Medulla oblongata (tissue), 1 donor: ENCODE data around the gene TPRX1.
"Not testable (repeated sequence)": the region's sequence is repeated elsewhere in the genome, so short reads cannot be mapped to it uniquely, and the experiment has no call there.

Source experiments
- DNase-seq: peaks from one replicate; pipeline ENCODE4 v3.0.0-alpha.2; 2015; ENCODE audit errors: extremely low spot score

The TPRX1 gene

DNA sequence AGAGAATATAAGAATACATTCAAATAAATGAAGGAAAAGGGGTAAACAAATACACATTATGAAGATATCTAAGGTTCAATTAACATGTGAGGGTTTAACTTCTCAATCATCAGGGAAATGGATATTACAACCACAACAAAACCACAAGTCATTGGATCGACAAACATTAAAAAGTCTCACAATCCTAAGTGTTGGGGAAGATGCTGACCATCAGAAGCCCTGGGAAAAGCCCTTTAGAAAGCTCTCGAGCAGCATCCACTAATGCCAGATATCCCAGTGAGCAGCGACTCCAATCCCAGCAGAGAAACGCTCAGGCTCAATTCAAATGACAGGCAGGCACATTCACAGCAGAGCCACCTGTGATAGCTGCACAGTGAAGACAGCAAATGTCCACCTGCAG lies 3.1 kb downstream of the TPRX1 start:
- DNase-seq: no peak

- DNase-seq: no peak
Measured at GRCh38 chr19:47798904-47799266, 5.5 kb downstream of the TPRX1 start.

DNA sequence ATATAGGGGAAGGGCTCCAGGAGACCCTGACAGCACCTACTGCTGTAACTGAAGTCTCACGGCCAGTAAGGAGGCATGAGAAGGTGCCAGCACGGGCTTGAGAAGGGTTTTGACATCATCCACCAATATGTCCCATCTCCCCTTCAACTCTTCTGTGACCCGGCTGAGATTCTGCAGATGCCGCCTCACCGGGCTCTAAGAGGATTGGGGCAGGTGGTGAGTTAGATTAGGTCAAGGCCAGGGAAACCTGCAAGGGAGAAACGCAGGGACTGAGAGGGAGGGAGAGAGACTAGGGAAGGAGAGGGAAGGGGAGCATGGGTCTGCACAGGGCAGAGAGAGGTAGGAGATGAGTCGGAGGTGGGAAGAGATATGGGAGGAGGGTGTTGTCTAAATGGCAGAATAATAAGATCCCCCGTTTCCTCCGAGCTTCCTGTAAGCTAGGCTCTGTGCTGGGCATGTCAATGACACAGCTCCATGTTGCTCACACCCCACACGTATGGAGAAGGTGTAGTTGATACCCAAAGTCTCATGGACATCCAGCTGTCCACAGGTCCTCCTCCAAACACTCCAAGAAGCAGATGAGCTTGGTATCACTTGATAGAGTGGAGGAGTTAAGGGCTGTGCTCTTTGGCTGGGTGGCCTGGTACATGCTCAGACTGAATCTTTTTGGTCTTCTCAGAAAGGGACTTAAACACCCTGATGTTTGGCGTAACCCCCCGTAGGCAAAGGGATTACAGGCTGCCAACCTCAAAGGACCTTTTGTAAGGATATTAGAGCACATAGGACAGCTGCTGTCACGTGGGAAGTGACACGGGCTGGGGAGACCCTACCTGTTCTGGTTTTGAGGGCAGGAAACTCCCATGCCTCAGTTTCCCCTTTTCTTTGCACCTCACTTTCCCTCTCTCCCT lies 6.1 kb downstream of the TPRX1 start:
- no peak for DNase-seq

- no peak for DNase-seq
Measured at GRCh38 chr19:47796785-47797184, 7.6 kb downstream of the TPRX1 start.

GRCh38 chr19:47794526-47794925 lies 9.8 kb downstream of the TPRX1 start:
- DNase-seq: no peak

DNA sequence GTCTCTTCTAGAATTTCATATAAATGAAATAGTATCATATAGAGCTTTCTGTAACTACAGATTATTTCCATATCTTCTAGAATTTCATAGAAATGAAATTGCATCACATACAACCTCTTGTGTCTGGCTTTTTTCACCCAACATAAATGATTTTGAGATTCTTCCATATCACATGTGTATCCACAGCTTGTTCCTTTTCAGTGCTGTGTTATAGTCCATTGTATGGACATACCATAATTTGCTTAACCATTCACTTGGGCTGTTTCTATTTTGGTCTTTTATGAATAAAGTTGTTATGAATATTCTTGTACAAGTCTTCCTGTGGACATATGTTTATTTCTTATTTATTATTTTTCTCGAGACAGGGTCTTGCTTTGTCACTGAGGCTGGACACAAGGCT lies 11.7 kb downstream of the TPRX1 start:
- DNase-seq: no peak

DNA sequence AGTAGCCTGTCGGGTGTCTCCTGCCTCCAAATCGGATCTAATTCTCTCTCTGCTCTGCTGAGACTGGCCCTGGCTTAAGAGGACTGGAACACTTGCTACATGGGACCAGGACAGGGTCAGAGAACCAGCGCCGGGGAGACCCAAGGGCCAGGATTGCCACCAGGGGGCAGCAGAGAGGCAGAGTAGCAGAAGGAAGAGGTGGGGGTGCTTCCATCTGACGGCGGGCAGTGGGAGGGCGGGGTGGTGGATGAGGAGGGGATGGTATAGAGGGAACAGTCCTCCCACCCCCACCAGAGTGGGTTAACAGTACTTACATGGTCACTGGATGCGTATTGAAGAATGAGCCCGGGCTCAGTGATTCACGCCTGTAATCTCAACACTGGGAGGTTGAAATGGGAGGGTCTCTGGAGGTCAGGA lies 13.9 kb downstream of the TPRX1 start:
- peak; percentile 72 for DNase-seq

DNA sequence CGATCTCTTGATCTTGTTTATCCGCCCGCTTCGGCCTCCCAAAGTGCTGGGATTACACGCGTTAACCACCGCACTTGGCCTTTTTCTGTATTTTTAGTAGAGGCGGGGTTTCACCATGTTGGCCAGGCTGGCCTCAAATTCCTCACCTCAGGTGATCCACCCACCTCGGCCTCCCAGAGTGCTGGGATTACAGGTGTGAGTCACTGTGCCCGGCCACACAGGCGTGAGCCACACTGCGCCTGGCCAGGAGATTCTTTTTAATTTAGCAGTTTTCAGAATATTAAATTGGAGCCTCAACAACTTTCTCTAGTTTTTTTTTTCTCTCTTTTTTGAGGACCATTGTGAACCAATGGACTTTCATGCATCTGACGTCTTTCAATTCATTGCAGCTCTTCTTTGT lies 14.5 kb downstream of the TPRX1 start:
- DNase-seq: not testable (repeated sequence)

GRCh38 chr19:47787307-47787706 lies 17.0 kb downstream of the TPRX1 start:
- DNase-seq: not testable (repeated sequence)

DNA sequence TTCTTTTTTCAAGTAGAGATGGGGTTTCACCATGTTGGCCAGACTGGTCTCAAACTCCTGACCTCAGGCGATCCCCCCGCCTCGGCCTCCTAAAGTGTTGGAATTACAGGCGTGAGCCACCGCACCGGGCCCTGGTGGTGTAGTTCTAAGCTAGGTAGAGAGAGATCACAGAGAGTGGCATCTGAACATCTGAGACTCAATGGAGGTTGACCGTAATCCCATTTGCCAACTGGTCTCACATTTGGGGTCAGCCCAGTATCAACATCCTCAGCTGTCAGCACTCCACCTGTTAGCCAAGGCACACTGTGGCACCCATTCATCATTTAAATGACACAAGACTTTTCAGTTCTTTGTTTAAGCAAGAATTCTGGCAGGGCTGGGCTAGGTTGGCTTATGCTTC lies 17.8 kb downstream of the TPRX1 start:
- DNase-seq: no peak

DNA sequence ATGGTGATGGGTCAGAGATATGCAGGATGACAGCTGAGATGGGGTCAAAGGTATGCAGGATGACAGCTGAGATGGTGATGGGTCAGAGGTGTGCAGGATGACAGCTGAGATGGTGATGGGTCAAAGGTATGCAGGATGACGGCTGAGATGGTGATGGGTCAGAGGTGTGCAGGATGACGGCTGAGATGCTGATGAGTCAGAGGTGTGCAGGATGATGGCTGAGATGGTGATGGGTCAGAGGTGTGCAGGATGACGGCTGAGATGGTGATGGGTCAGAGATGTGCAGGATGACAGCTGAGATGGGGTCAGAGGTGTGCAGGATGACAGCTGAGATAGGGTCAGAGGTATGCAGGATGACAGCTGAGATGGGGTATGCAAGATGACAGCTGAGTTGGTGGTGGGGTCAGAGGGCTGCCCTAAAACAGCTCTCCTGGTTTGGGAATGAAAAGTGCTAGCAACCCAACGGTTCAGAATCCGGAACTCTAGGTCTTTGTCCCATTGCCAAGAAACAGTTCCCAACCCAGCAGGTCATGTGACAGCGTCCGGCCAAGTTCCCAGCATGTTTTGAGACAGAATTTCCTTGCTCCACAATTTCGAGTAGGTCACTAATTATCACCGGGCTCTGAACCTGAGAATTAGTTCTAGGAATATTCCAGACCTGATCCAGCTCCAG lies 22.6 kb downstream of the TPRX1 start:
- DNase-seq: peak; percentile 89

DNA sequence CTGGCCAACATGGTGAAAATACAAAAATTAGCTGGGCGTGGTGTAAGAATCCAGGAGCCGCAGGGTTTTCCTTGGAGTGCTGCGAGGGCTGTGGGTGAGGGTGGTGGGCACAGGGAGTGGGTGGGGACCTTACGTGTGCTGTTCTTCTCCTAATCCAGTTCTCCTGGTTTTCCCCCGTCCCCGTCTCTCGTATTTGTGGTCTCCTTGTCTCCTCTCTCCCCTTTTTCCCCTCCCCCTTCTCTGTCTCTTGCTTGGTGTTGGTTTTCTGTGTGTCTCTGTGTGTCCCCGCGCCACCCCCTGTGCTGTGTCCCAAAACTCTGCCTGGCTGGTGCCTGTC lies 24.2 kb downstream of the TPRX1 start:
- DNase-seq: no peak

- DNase-seq: peak; percentile 40
Measured at GRCh38 chr19:47779524-47780214, 24.7 kb downstream of the TPRX1 start.

DNA sequence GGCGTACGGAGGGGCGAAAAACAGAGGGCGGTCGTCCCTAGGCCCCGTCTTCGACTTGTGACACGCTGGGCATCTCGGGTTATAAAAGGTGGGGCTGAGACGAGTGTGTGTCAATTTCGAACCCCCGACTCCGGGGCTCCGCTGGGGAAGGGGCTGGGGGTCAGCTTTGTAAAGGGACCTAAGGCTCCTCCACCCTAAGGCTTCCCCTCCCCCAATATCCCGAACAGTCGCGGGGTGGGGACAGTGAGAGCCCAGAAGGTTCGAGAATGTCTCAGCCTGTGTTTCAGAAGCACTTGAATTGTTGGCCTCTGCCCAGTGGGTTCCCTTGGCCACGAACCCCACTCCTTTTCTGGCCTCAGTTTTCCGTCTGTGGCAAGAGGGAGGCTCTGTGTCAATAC lies 25.4 kb downstream of the TPRX1 start:
- DNase-seq: peak; percentile 77

DNA sequence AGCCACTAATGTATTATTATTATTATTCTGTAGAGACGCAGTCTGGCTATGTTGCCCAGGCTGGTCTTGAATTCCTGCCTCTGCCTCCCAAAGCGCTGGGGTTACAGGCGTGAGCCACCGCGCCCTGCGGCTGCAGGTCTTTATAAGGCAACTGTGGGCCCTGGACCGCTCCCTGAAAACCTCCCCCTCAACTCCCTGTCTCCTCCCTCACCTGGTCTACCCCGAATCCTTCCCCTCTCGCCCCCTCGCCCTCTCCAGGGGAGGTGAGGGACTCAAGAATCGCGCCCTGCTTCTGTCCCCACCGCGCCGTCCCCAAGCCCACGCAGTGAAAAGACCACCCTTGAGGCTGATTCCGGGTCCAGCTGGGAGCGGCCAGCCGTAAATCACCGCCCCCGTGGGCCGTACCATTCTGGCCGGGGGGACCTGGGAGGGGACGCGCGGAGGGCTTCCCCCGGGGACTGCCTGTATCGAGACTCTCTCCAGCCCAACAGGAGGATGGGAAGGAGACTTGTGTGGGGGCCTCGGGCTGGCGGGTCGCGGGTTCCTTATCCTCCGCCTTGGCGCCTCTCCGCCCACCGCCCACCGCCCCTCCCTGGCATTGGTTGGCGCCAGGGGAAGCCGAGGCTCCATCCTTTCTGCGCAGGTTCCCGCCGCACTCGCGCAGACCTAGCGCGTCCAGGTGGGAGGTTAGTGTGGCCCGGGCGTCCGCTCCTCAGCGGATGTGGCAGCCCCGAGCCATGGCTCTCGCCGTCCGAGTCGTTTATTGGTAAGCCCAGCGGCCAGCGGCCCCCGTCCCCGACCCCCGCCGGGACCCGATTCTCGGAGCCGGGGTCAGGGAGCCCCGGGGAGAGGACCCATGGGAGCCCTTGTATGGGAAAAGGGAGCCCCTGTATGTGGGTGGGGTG lies 26.1 kb downstream of the TPRX1 start, which contains the start of gene SELENOW:
Gene SELENOW, plus strand, starts transcription at position 655 of the 905 bp plus-strand sequence. Its CDS starts 83 bp downstream, at position 738.
- DNase-seq: peak; percentile 86

DNA sequence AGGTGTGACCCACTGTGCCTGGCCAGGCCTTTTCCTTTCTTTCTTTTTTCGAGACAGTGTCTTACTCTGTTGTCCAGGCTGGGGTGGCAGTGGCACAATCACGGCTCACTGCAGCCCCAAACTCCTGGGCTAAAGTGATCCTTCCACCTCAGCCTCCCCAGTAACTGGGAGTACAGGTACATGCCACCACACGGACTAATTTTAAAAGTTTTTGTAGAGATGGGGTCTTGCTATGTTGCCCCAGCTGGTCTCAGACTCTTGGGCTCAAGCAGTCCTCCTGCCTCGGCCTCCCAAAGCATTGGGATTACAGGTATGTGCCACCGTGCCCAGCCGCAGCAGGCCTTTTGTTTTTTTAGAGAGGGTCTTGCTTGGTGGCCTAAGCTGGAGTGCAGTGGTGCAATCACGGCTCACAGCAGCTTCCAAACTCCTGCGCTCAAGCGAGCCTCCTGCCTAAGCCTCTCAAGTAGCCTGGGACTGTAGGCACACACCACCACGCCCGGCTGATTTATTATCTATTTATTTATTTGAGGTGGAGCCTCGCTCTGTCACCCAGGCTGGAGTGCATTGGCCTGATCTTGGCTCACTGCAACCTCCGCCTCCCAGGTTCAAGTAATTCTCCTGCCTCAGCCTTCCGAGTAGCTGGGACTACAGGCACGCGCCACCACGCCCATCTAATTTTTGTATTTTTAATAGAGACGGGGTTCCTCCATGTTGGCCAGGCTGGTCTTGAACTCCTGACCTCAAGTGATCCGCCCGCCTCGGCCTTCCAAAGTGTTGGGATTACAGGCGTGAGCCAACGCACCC lies 26.9 kb downstream of the TPRX1 start:
- not testable (repeated sequence) for DNase-seq

- DNase-seq: peak; percentile 64
Measured at GRCh38 chr19:47776568-47776967, 27.8 kb downstream of the TPRX1 start.

DNA sequence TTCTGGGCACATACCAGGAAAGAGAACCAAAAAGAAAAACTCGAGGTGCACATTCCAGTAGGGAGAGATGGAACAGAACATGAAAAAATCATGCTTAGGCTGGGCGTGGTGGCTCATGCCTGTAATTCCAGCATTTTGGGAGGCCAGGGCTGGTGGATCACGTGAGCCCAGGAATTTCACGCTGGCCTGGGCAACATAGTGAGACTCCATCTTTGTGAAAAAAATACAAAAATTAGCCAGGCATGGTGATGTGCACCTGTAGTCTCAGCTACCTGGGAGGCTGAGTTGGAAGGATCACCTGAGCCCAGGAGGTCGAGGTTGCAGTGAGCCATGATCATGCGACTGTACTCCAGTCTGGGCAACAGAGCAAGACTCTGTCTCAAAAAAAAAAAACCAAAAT lies 33.1 kb downstream of the TPRX1 start:
- not testable (repeated sequence) for DNase-seq

GRCh38 chr19:47769534-47769933 lies 34.8 kb downstream of the TPRX1 start:
- DNase-seq: no peak

- DNase-seq: no peak
Measured at GRCh38 chr19:47768604-47769003, 35.7 kb downstream of the TPRX1 start.

- DNase-seq: no peak
Measured at GRCh38 chr19:47767349-47767748, 37.0 kb downstream of the TPRX1 start.
